ENCODE results near the gene PLVAP.

PLVAP gene

GRCh38 chr19:17322854-17323253 lies 54.3 kb downstream of the PLVAP start:
- no peak for TF ChIP-seq CTCF (IDR thresholded peaks at IDR 0.05; ENCODE audit: low read depth, low read length, missing control alignments)
- DNase-seq (ENCODE audit: low read depth), result no peak
- in situ Hi-C loops (cut with HindIII; ENCODE audit: low sequenced_read_pairs), result loop anchor here (25.0 kb wide), 1 partner anchor 161 kb away; no protein-coding TSS in a partner anchor
- no peak overlapping the region for H3K4me3 ChIP-seq (ENCODE audit: low read depth, low read length)

GRCh38 chr19:17321655-17322489 lies 55.3 kb downstream of the PLVAP start:
- H3K4me3 ChIP-seq (ENCODE audit: low read depth, low read length), result no peak overlapping the region
- in situ Hi-C loops (cut with HindIII; ENCODE audit: low sequenced_read_pairs), result loop anchor here (25.0 kb wide), 1 partner anchor 160 kb away; no protein-coding TSS in a partner anchor
- TF ChIP-seq CTCF (IDR thresholded peaks at IDR 0.05; ENCODE audit: low read depth, low read length, missing control alignments), result no peak
- DNase-seq (ENCODE audit: low read depth), result no peak

- no peak overlapping the region for H3K4me3 ChIP-seq (ENCODE audit: low read depth, low read length)
- no peak for DNase-seq (ENCODE audit: low read depth)
These were observed 56.7 kb downstream of the PLVAP start for GRCh38 chr19:17320435-17320834.

GRCh38 chr19:17319473-17320238 lies 57.5 kb downstream of the PLVAP start:
- in situ Hi-C loops (cut with HindIII; ENCODE audit: low sequenced_read_pairs), result loop anchor here (25.0 kb wide), 1 partner anchor 157 kb away; no protein-coding TSS in a partner anchor
- no peak for DNase-seq (ENCODE audit: low read depth)
- H3K4me3 ChIP-seq (ENCODE audit: low read depth, low read length), result no peak overlapping the region
- no peak for TF ChIP-seq CTCF (IDR thresholded peaks at IDR 0.05; ENCODE audit: low read depth, low read length, missing control alignments)

More at GRCh38 chr19:17320435-17320834, 56.7 kb downstream of the PLVAP start:
- in situ Hi-C loops (cut with HindIII; ENCODE audit: low sequenced_read_pairs), result loop anchor here (25.0 kb wide), 1 partner anchor 158 kb away; no protein-coding TSS in a partner anchor
- TF ChIP-seq CTCF (IDR thresholded peaks at IDR 0.05; ENCODE audit: low read depth, low read length, missing control alignments), result no peak

- DNase-seq (ENCODE audit: low read depth), result no peak
- H3K4me3 ChIP-seq (ENCODE audit: low read depth, low read length), result no peak overlapping the region
- in situ Hi-C loops (cut with HindIII; ENCODE audit: low sequenced_read_pairs), result loop anchor here (25.0 kb wide), 1 partner anchor 157 kb away; no protein-coding TSS in a partner anchor
- TF ChIP-seq CTCF (IDR thresholded peaks at IDR 0.05; ENCODE audit: low read depth, low read length, missing control alignments), result no peak
These were observed 58.2 kb downstream of the PLVAP start for GRCh38 chr19:17318966-17319365.

- TF ChIP-seq CTCF (IDR thresholded peaks at IDR 0.05; ENCODE audit: low read depth, low read length, missing control alignments), result no peak
- no peak for DNase-seq (ENCODE audit: low read depth)
- in situ Hi-C loops (cut with HindIII; ENCODE audit: low sequenced_read_pairs), result loop anchor here (25.0 kb wide), 1 partner anchor 152 kb away; no protein-coding TSS in a partner anchor
- H3K4me3 ChIP-seq (ENCODE audit: low read depth, low read length), result no peak overlapping the region
These were observed 63.0 kb downstream of the PLVAP start for GRCh38 chr19:17314007-17314593.
